Smooth muscle cell of the brain vasculature (primary cell): ENCODE data around the gene PBX3.

Experiments
- DNase-seq: peaks from one replicate; pipeline ENCODE4 v3.0.0-alpha.2; 2012; ENCODE audit warnings: low read depth, low spot score

PBX3 gene

DNA sequence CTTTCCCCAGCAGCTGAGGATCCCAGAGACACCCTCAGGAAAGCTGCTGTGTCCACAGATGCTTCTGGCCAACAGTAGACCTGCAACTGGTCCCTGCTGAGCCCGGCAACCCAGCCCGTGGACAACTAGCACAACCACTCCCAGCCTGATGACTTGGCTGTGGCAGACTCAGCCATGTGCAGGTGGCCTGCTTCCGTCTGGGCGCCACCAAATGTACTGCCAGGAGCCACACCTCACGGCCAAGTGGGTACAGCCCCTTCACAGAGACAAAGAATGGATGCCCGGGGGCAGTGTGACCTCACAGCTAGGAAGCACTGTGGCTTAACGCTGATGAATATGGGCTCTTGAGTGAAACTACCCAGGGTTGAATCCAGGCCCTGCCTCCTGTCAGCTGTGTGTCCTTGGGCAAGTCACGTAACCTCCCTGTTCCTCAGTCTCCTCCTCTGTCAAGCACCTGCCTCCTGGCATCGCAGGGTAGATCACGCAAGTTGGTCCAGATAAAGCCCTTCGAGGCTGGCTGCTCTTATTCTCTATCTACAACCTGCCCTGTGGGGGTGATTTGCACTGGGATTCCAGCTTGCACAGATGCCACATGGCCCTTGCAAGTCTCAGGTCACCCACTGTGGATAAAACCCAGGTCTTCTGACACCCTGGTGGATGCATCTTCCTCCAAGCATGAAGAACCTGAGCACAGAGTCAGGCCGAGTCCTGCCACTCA, 225.0 kb downstream of the PBX3 start:
- no peak for DNase-seq

DNA sequence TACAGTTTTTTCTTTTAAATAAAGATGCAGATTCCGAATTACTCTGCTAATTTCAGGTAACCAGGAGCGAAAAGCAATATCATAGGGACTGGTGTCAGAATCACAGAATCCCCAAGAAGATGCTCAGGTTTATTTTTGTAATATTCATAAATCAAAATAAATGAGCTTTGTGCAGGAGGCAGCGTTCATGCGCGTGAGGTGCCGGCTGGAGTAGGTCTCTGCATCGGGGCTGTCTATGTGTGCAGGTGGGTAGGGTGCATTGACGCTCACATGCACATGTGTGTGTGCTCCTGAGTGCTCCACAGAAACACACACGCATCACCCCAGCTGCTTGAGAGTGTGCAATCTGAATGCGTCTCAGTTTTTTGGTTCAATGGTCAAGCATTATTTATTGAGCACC, 226.4 kb downstream of the PBX3 start:
- no peak for DNase-seq

DNA sequence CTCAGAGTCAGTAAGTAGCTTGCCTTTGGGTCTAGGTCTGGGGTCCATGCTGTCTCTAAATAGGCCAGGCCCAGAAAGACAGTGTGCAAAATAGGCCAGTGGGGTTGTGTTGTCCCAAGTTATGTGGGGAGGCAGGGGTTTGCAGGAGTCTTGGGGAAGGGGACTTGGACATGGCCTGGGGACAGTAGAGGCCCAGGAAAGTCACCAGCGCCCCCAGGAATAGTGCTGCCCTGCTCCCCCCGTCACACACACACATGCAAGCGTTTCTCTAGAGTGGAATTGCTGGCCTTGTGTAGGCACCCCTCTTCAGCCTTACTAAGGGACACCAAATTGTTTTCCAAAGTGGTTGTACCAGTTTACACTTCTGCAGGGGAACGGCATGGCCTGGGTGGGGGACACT, 227.5 kb downstream of the PBX3 start:
- no peak for DNase-seq

DNA sequence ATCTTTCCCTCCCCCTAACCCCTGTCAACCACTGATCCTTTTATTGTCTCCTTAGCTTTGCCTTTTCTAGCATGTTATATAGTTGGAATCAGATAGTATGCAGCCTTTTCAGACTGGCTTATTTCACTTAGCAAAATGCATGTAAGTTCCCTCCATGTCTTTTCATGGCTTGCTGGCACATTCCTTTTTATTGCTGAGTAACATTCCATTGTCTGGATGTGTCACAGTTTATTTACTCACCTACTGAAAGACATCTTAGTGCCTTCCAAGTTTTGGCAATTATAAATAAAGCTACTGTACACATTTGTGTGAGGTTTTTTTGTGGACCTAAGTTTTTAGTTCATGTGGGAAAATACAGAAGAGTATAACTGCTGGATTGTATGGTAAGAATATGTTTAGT, 230.1 kb downstream of the PBX3 start:
- DNase-seq: no peak

DNA sequence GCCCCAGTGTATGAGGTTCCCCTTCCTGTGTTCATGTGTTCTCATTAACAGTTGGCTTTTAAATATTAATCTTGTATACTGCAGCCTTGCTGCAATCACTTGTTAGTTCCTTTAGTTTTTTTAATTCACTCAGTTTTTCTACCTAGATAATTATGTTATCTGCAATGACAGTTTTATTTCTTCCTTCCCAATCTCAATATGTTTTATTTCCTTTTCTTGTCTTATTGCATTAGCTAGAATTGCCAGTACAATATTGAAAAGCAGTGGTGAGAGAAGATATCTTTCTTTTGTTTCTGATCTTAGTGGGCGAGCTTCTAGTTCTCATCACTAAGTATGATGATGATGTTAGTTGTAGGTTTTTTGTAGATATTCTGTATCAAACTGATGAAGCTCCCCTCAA, 232.2 kb downstream of the PBX3 start:
- DNase-seq: no peak

DNA sequence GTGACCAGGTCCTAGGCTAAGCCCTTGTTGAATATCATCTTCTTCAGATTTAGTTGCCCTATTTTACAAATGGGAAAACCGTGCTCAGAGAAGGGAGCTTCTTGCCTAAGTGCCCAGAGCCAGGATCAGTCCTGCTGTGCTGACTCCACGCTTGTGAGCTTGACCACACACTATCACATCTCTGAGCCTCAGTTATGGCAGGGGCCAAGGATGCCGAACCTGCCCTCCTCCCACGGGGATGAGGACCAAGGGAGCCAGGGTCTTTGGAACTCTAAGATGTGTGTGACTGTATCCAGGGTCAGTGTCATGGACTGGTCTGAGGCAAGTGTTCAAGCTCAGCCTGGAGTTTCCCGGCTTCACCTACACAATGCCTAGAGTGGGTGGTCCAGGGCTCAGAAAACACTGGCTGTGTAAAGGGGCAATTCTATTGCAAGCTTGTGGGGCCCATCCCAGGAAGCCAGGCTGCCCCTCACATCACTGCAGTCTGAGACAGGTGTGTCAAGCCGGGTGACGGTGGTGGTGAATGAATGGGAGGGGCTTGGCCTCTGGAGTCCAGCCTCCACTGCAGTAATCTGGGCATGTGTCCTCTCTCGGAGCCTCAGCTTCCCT, 235.7 kb downstream of the PBX3 start:
- DNase-seq: no peak

DNA sequence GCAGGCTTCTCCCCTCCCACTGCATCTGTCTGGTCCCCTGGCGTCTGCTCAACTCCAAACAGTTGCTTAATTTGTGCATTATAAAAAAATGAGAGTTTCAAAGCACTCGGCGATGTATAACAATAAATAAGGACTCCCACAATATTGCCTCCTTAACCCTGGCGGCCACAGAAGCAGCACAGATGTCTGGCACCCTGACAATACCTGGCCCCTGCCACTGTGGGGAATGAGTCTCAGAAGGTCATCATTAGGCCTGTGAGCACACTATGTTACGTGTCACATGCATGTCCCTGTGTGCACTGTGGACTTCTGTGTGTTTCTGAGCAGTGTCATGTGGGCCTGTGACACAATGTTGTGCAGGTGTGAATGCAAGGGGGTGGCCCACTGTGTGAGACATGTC, 236.5 kb downstream of the PBX3 start:
- no peak for DNase-seq

DNA sequence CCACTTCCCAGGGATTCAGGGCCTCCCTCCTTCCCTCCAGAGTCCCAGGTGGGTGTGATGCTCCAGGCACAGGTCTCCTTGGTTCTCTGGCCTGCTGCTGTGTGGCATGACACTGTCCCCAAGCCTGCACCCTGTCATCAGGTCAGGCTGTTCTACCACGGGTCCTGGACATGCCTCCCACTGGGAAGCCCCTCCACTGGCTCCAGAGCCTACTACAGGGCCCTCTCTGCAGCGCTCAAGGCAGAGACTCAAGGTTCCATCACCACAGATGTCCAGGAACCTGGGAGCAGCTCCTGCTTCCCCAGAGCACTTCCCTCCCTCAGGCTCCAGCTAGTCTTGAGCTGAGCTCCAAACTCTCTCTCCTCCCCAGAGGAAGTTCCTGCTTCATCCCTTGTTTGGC, 237.3 kb downstream of the PBX3 start:
- DNase-seq: no peak

DNA sequence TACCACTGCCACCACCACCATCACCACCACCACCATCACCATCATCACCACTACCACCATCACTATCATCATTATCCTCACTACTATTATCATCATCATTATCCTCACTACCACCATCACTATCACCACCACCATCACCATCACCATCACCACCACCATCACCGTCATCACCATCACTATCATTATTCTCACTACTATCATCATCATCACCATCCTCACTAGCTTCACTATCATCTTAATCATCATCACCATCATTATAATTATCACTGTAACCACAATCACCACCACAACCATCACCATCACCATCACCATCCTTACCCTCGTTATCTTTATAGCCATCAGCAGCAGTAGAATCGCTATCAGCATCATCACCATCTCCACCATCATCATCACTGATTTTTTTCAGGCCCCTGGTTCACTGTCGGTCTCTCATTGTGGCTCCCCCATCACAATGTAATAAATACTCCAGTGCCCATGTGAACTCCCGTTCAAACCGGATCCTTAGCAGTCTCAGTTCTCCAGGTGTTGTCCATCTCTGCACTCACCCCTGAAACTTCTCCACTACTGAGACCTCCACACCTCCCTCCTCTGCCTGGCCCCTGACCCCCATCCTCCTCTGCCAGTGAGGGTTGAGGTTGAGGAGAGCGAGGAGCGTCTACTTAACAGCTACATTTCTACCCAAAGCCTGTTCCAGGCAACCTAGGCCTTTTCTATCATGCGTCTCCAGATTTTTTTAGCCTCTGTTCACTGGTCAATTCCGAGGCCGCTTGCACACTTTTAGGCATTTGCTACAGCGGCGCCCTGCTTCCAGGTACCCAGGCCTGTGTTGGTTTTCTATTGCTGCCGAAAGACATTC, 238.2 kb downstream of the PBX3 start:
- no peak for DNase-seq

DNA sequence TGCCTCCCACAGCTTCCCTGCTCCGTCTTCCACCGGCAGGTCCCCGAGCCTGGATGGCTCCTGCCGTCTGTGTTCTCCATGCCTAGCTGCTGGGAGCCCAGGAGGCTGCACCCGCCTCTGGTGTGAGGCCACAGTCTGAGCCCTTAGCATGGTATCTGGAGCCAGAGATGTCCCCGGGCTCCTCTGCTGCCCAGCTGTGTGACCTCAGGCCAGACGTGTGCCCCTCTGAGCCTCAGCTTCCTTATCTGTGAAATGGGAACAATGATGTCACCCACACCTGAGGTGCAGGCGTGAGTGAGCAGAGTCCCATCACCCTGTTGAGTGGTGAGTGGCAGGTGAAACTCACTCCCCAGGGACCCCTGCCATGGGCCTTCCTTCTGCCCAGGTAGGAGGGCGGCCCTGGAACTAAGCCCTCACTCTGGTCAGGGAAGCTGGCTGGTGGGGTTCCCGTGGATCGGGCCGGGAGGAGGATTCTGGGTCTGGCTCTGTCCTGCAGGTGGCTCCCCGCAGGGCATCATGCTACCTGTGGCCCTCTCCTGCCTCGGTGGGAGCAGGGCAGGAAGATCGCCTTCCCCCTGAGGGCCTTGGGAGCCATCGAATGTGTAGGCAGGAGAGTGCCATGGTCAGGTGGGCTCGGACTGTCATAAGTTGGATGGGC, 239.0 kb downstream of the PBX3 start:
- DNase-seq: no peak

DNA sequence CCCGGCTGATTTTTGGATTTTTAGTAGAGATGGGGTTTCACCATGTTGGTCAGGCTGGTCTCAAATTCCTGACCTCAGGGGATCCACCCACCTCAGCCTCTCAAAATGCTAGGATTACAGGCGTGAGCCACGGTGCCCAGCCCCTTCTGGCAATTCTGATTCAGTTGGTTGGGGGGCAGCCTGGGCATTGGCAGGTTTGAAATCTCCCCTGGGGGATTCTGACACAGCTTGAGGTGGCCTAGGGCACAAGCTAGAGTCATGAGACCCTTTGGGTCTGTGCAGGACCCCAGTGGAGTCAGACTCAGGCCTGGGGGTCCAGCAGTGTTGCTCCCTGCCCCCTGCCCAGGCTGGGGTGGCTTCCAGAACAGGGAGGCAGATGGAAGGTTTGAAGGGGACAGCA, 239.8 kb downstream of the PBX3 start:
- DNase-seq: no peak

DNA sequence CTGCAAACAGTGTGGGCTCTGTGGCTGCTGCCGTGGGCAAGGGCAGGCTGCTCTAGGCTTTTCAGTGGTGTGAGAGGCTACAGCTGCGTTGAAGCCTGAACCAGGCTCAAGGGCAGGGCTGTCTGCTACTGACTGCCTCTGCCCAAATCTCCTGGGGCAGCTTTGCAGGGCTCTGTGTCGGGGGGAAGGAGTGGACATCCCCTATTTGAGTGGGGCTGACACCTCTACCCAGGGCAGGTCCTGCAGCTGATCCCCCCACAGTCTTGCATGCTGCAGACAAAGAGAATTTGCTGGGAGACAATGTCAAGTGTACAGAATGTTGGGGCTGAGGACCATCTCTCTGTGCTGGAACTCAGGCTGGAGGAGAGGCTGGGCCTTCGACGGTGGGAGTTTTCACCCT, 240.2 kb downstream of the PBX3 start:
- DNase-seq: no peak

DNA sequence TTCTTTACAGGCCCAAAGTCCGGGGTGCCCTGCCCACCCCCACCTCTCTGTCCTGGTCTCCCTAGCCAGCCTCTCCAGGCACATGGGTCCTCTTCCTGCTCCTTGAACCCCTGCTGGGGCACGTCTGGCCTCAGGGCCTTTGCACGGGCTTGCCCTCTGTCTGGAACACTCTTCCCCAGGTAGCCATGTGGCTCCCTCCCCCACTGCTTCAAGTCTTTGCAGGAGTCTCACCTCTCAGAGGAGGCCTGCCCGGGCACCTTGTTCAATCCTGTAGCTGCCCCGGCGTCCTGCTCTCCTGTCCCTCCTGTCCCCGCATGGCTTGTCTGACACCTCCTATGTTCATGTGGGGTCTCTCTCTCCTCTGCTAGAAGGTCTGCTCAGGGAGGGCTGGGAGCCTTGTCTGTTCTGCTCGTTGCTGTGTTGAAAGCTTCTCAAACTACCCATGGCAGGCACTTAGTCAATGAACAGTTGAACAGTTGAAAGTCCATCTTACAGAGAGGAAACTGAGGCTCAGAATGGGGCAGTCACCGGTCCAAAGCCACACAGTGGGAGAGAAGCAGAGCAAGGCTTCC, 241.4 kb downstream of the PBX3 start:
- DNase-seq: no peak

DNA sequence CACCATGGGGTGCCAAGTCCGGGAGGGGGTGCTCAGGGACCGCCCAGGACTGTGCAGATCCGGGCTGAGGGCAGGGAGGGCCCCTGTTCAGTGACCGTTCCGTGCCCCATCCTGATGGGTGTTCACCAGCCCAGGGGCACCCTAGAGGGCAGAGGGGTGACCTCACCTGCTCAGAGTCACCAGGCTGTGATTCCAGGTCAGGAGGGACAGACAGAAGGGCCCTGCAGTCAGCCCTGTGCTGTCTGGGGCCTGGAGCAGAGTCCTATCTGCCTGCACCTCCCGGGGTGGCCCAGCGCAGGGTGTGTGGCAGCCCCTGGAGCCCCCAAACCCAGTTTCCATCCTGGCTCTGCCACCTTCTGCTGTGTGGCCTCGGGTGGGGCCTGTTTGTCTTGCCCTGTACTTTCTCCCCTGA, 241.9 kb downstream of the PBX3 start:
- no peak for DNase-seq

DNA sequence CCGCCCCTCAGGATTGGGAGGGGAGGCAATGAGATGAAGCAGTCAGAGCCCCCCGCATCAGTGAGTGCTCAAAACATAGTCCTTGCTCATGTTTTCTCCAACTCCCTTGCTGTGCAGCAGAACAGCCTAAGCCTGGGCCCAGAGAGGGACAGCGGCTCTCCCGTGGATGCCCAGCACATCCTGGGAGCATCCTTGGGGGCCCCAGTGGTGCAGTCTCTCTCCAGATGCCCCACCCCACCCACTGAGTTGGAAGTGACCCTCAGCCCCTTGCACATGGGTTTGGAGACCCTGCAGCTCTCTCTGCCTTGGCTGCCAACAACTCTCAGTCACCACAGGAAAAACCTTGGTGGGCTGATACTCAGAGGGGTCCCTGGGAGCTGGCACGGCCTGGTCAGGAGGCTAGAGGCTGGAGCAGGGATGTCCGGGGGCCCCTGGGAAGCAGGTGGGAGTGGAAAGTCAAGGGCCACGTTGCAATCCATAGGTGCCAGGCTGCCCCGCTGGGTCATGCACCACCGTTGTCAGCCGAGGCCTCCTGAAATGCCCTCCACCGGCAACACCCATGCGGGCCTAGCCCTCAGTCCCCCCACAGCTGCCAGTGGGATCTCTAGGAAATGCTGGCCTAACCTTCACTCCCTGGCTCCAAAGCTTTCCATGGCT, 242.5 kb downstream of the PBX3 start:
- no peak for DNase-seq

DNA sequence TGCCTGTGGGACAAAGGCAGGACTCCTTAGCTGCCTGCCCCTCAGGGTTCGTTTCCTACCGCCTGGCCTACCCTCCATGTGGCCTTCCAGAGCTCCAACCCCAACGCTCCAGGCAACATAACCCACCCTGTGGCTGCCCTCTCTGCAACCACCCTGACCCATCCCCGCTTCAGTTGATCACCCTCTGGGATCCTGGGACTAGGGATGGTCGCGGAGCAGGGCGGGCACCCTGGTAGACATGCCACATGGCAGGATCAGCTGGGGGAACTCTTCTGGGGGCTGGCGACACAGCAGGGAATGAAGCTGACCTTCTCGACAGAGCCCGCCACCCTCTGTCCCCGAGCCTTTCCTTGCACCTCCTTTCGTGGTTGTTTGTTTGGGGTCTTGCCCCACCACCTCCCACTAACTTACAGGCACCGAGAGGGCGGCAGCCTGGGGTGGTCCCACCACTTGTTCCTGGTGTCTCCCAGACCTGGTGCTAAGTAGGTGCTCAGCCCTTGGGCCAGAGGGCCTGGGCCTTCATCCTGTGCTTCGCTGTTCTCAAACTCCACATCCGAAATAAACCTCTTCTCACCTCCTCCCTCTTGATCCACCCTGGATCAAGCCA, 243.1 kb downstream of the PBX3 start:
- no peak for DNase-seq

DNA sequence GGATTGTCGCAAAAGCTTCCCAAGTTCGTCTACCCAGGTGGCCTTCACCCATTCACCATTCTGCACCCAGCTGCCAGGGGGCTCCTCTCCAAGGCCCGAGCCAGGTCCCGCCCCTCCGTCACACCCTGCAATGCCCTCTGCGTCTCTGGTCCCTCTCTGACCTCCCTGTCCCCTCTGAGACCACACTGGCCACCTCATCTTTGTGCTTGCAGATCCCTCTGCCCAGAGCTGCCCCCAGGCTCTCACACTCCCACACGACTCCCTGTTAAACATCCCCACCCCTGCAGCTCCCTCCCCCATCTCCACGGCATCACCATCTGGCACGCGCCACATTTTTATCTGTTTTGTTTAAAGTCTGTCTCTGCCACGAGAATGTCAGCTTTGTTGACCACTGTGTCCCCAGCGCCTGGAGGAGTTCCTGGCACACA, 243.6 kb downstream of the PBX3 start:
- no peak for DNase-seq

DNA sequence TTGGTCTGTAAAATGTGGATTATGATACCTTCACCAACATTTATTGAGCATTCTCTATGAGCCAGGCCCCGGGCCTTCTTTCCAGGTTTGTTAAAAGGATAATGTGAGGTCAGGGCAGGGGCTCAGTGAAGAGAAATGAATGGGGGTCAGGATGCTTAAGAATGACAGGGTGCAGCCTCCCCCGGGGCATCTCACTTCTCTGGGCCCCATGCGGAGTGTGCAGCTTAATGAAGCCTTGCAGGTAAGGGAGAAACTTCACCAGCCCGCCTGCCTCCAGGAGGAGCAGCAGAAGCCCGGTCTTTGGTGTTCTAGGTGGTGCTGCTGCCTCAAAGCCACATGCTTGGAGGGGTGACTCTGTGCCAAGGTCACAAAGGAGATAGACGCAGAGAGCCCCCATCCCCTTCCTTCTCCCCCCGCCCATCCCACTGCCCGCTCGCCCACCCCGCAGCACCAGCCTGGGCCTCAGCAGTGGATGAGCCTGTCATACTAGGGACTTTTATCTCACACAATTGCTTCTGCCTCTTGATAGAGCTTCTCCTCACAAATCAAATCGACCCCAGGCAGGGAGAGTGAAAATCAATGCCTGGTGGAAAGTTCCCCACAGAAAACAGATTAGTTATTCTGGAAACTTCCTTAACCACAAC, 244.8 kb downstream of the PBX3 start:
- DNase-seq: no peak

DNA sequence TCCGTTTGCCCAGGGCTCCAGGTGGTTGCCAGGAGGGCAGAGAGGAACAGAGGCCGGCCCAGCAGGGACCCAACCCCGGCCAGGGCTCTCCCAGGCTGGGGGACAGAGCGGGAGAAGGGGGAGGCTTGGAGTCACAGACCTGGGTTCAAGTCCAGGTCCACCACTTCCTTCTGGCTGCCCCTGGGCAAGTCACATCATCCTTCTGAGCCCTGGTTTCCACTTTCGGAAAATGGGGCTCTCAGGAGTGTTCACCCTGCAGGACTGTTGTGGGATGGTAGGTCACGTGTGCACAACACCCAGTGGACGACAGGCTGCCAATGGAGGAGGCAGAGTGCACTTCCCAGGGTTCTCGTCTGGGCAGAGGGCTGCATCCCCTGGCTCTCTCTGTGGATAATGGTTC, 245.4 kb downstream of the PBX3 start:
- no peak for DNase-seq

DNA sequence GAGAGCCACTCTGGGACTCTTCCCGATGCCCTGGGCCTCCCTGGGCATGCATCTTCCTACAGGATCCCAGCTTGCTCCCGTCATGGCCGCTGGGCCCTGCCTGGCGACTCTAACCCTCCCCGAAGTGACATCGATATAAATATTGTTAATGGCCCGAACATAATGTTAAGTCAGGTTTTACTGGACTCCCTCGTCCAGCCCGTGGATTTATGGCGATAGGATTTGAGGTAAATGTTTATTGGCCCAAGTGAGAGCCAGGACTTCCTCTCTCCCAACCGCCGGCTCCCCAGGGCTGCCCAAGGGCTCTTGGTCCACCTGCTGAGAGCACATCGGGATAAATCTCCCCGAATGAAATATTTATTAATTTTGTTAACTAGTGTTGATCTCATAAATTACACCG, 246.3 kb downstream of the PBX3 start:
- no peak for DNase-seq
